Bronchial epithelial cell (primary cell): Measurements from ENCODE around the gene KAT6B. TPM values are rescaled to one million over a fixed set of nuclear protein-coding genes. Genes with fewer than 3 reads are reported as not detected.
"Not testable (repeated sequence)": the region's sequence is repeated elsewhere in the genome, so short reads cannot be mapped to it uniquely, and the experiment has no call there.

ENCODE experiments used
- DNase-seq: peaks from one replicate; pipeline ENCODE4 v3.0.0-alpha.2; 2010; ENCODE audit warnings: low read depth
- FAIRE-seq: peaks from 2 replicates; lab custom pipeline; 2011; peaks lifted over from hg19 to GRCh38; lab: Jason Lieb, UNC
- H3K27me3 ChIP-seq: 2 replicates; pipeline ENCODE4 v1.5.1; 2011; ENCODE audit warnings: low read length; ENCODE audit not compliant: control insufficient read depth, insufficient read depth
- H3K36me3 ChIP-seq: 2 replicates; pipeline ENCODE4 v1.5.1; 2011; ENCODE audit warnings: low read length; ENCODE audit not compliant: control insufficient read depth, insufficient read depth
- H3K4me3 ChIP-seq: 2 replicates; pipeline ENCODE4 v1.5.1; 2011; ENCODE audit warnings: mild to moderate bottlenecking, low read depth, low read length, control low read depth
- CTCF ChIP-seq: IDR thresholded peaks from 2 replicates; pipeline ENCODE4 v1.5.1; 2011; ENCODE audit warnings: mild to moderate bottlenecking, moderate library complexity, low read length, control low read depth, inconsistent platforms; ENCODE audit not compliant: insufficient read depth, severe bottlenecking
- total RNA-seq: library from RNA; depleted of rRNA; stranded (reverse); fragments of >200 nt; gene quantifications from 2 replicates; pipeline ENCODE4 v1.2.1, GENCODE V29; 2014

KAT6B gene
- total RNA-seq, 1 donor from 2014 or later, result 8.7 TPM

GRCh38 chr10:74919671-74920070 lies 93.3 kb downstream of the KAT6B start:
- H3K27me3 ChIP-seq, result no peaks in the 10 kb centered on the region
- no peak for TF ChIP-seq CTCF
- no peaks in the 10 kb centered on the region for H3K36me3 ChIP-seq
- FAIRE-seq (no peak), DNase-seq (no peak)
- no peak overlapping the region for H3K4me3 ChIP-seq

DNA sequence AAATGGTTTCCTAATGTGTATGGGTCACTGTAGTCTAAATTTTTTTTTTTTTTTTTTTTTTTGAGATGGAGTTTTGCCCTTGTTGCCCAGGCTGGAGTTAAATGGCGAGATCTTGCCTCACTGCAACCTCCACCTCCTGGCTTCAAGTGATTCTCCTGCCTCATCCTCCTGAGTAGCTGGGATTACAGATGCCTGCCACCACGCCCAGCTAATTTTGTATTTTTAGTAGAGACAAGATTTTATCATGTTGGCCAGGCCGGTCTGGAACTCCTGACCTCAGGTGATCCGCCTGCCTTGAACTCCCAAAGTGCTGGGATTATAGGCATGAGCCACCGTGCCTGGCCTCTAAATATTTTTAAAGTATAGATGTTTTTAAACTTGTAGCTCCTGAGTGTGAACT lies 94.7 kb downstream of the KAT6B start:
- DNase-seq, H3K36me3 ChIP-seq, H3K4me3 ChIP-seq, FAIRE-seq, H3K27me3 ChIP-seq: not testable (repeated sequence)

DNA sequence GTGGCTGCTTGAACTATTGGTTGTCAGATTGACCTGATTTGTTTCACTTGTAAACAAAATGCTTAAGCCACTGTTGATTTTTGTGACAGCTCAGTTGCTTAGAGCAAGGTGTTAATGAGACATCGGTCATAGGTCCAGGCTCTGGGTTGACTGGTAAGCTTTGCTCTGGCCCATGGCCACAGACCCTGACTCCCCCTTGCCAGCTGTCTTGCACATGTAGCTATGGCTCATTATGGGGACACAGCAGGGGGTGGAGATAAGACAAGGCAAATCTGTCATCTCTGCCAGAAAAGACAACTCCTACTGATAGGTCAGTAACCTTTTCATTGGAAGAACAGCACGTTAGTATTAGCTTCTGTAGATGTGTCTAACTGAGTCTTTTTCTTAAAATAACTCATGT lies 95.3 kb downstream of the KAT6B start:
- no peak for DNase-seq
- TF ChIP-seq CTCF, result no peak
- H3K4me3 ChIP-seq, result no peak overlapping the region
- no peaks in the 10 kb centered on the region for H3K27me3 ChIP-seq
- H3K36me3 ChIP-seq, result no peaks in the 10 kb centered on the region
- FAIRE-seq, result no peak

DNA sequence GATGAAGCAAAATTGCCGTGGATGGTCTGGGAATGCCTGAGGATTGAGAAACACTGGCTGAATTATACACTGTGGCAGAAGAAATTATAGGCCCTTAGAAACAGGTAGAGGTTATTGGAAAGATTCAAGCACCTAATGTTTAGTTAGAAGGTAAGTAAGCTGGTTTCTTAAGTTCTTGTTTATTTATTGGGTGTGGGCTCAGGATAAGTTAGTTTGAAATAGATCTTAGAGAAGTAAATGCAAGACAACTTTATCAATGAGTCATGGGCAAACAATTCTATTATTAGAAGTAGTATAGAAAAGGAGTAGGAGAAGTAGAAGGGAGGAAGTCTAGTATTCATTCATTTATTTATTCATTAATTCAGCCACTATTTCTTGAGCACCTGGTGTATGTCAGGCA lies 96.5 kb downstream of the KAT6B start:
- DNase-seq, result peak; percentile 83
- Histone ChIP-seq H3K36me3 (no peaks in the 10 kb centered on the region), H3K27me3 (no peaks in the 10 kb centered on the region), H3K4me3 (no peak overlapping the region)
- FAIRE-seq, result no peak
- TF ChIP-seq CTCF, result no peak

DNA sequence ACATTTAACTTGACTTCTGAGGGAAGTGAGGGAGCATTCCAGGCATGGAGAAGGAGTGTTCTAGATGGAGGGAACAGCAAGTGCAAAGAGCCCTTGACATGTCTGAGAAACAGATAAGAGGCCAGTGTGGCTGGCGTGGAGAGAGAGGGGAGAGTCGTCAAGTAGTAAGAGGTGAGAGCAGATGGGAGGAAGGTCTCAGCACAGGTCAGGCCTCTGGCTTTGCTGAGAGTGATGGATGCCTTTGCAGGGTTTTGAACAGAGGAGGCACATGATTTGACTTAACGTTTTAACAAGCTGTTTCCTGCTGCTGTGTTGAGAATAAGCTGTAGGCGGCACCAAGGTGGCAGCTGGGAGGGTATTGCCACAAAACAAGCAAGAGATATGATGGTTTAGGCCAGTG lies 97.2 kb downstream of the KAT6B start:
- FAIRE-seq (no peak), DNase-seq (no peak)
- H3K27me3 ChIP-seq, result no peaks in the 10 kb centered on the region
- H3K36me3 ChIP-seq, result no peaks in the 10 kb centered on the region
- no peak overlapping the region for H3K4me3 ChIP-seq
- TF ChIP-seq CTCF, result no peak

DNA sequence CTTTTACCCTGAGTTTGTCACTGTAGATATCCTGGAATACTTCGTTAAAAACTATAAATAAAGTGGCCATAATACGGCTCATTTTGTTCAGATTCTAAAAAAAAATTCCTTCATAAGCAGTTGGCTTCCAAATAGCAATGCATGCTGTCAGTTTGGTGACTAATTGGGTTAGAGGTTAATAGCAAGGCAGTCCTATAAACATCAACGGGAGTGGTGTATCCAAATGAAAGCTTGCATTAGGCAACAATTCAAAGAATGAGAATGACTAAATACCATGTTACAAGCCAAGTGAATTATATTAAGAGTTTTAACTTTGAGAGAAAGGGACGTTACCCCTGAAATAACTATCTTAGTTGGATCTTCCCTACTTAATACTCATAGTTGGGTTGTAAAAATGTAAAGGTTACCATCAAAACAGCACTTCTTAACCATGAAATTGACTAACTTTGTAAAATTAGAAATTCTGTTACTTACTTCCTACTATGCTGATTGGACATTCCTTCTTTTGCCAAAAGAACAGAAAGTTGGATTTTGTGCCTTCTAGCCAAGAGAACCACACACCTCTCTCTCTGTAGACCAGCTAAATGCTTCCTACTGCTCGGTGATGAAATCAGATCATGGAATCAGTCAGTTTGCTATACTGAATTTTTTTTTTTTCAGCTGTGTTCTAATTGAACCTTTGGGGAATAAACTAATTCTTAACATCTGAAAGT lies 98.0 kb downstream of the KAT6B start:
- H3K36me3 ChIP-seq, result no peaks in the 10 kb centered on the region
- no peak for TF ChIP-seq CTCF
- DNase-seq (peak; percentile 97), FAIRE-seq (no peak)
- H3K4me3 ChIP-seq, result no peak overlapping the region
- H3K27me3 ChIP-seq, result no peaks in the 10 kb centered on the region
